ENCODE measurements around the gene VSNL1.

GRCh38 chr2:17617516-17617915, 77.0 kb downstream of the VSNL1 start:
- TF ChIP-seq POLR2A (IDR thresholded peaks at IDR 0.05), result no peak
- TF ChIP-seq CTCF (IDR thresholded peaks at IDR 0.05), result no peak
- TF ChIP-seq EP300 (IDR thresholded peaks at IDR 0.05), result no peak

Measured in upper lobe of left lung (tissue), 4 donors.